Ovary (tissue), 3 donors: Measurements from ENCODE around the gene NCS1.

Experiments used
- CTCF ChIP-seq, 3 donors: fragments of 450-650 bp in 2 of 3; fragments of 200-600 bp in 1 of 3; IDR thresholded peaks; one replicate each; pipeline versions ENCODE4 v1.5.1 to v1.8.0; 2016 to 2022; ENCODE audit warnings: antibody characterized with exemption in 3 of 3, mild to moderate bottlenecking in 1 of 3
- POLR2A ChIP-seq: fragments of 450-650 bp; IDR thresholded peaks from one replicate; pipeline ENCODE4 v1.6.1; 2017; ENCODE audit warnings: antibody characterized with exemption, mild to moderate bottlenecking, moderate library complexity
- donor health status: DM: no; HTN: no; CAD: no.

- no peak for TF ChIP-seq CTCF (IDR thresholded peaks at IDR 0.05)
- TF ChIP-seq POLR2A: no peak
Observed at GRCh38 chr9:130137641-130138081, 34.5 kb upstream of the NCS1 start.
